Breast epithelium (tissue), 4 donors: ENCODE measurements around the gene FNDC11. TPM values are rescaled to one million over a fixed set of nuclear protein-coding genes. Genes with fewer than 3 reads are reported as not detected.

Experiments
- DNase-seq, 2 donors: peaks; one replicate each; pipeline ENCODE4 v3.0.0-alpha.2; 2019; ENCODE audit warnings: low spot score in 2 of 2
- H3K27ac ChIP-seq, 2 donors: fragments of 200-600 bp; sonication (generic) in 1 of 2; one replicate each; pipeline ENCODE4 v1.5.1; 2016 to 2019; ENCODE audit warnings: mild to moderate bottlenecking in 1 of 2
- H3K27me3 ChIP-seq, 2 donors: fragments of 200-600 bp; sonication (generic) in 1 of 2; one replicate each; pipeline versions ENCODE4 v1.5.1 to v1.6.0; 2017 to 2019; ENCODE audit warnings: control low read depth in 1 of 2, mild to moderate bottlenecking in 1 of 2
- H3K36me3 ChIP-seq: fragments of 200-600 bp; one replicate; pipeline ENCODE4 v1.5.1; 2019
- H3K4me1 ChIP-seq, 2 donors: fragments of 200-600 bp; sonication (generic); one replicate each; pipeline ENCODE4 v1.5.1; 2016 to 2019; ENCODE audit warnings: control low read depth in 1 of 2
- H3K4me3 ChIP-seq, 3 donors: fragments of 200-600 bp; sonication (generic); 1 replicate in 2 of 3; 2 replicates in 1 of 3; pipeline ENCODE4 v1.5.1; 2016 to 2019; ENCODE audit warnings: mild to moderate bottlenecking in 3 of 3, moderate library complexity in 2 of 3
- H3K9me3 ChIP-seq, 2 donors: fragments of 200-600 bp; sonication (generic) in 1 of 2; one replicate each; pipeline ENCODE4 v1.5.1; 2016 to 2019; ENCODE audit warnings: control low read depth in 1 of 2
- POLR2A ChIP-seq: fragments of 450-650 bp; IDR thresholded peaks from one replicate; pipeline ENCODE4 v1.6.1; 2016; ENCODE audit warnings: antibody characterized with exemption, mild to moderate bottlenecking, moderate library complexity
- POLR2AphosphoS5 ChIP-seq, 3 donors: sonication (generic); formaldehyde crosslinking; IDR thresholded peaks; one replicate each; pipeline ENCODE4 v1.6.1; 2017; ENCODE audit warnings: antibody characterized with exemption in 3 of 3
- intact Hi-C: fragments of 100-400 bp; cut with DNase I; formaldehyde crosslinking; loops from one replicate; pipeline ENCODE4 v1.15.1; 2023; ENCODE audit warnings: low total_unique reads
- total RNA-seq, 3 donors: library from RNA; depleted of rRNA; stranded (reverse); fragments of >200 nt; gene quantifications; one replicate each; pipeline ENCODE4 v1.1.0, GENCODE V29; 2016
- TF ChIP-seq, protein P1 (sequence below), 3 donors: fragments of 450-650 bp; IDR thresholded peaks; one replicate each; pipeline ENCODE4 v1.5.1; 2016 to 2017; ENCODE audit warnings: antibody characterized with exemption in 3 of 3, mild to moderate bottlenecking in 3 of 3, moderate library complexity in 3 of 3

The FNDC11 gene
- total RNA-seq, 3 donors from 2014 or later = 0.29 to 0.33 (median 0.32) TPM

GRCh38 chr20:63540417-63541186, 13.4 kb upstream of the FNDC11 start:
- intact Hi-C loops = no loop called here
- peaks cover 7 to 10% of the 10 kb centered on the region in 2 donors for H3K4me1 ChIP-seq
- H3K4me3 ChIP-seq = no peak overlapping the region
- no peak for DNase-seq
- no peak for TF ChIP-seq POLR2A
- TF ChIP-seq POLR2AphosphoS5 (IDR thresholded peaks at IDR 0.05) = no peak
- TF ChIP-seq, protein P1, sequence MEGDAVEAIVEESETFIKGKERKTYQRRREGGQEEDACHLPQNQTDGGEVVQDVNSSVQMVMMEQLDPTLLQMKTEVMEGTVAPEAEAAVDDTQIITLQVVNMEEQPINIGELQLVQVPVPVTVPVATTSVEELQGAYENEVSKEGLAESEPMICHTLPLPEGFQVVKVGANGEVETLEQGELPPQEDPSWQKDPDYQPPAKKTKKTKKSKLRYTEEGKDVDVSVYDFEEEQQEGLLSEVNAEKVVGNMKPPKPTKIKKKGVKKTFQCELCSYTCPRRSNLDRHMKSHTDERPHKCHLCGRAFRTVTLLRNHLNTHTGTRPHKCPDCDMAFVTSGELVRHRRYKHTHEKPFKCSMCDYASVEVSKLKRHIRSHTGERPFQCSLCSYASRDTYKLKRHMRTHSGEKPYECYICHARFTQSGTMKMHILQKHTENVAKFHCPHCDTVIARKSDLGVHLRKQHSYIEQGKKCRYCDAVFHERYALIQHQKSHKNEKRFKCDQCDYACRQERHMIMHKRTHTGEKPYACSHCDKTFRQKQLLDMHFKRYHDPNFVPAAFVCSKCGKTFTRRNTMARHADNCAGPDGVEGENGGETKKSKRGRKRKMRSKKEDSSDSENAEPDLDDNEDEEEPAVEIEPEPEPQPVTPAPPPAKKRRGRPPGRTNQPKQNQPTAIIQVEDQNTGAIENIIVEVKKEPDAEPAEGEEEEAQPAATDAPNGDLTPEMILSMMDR (IDR thresholded peaks at IDR 0.05) = no peak
- H3K27ac ChIP-seq = no peak overlapping the region
- H3K36me3 ChIP-seq = no peaks in the 10 kb centered on the region
- H3K9me3 ChIP-seq = no peaks in the 10 kb centered on the region
- H3K27me3 ChIP-seq = no peaks in the 10 kb centered on the region

- Histone ChIP-seq H3K27me3 (peaks cover 0 to 6% of the 10 kb centered on the region in 2 donors), H3K27ac (peak overlapping the region; percentile 61 to 68), H3K4me3 (peak overlapping the region in 2 of 3 donors; percentile 35 to 57), H3K4me1 (peaks cover 7 to 10% of the 10 kb centered on the region in 2 donors), H3K36me3 (no peaks in the 10 kb centered on the region), H3K9me3 (no peaks in the 10 kb centered on the region)
- intact Hi-C loops = no loop called here
- TF ChIP-seq, protein P1 (IDR thresholded peaks at IDR 0.05) = no peak
- TF ChIP-seq POLR2AphosphoS5 (IDR thresholded peaks at IDR 0.05) (no peak), POLR2A (no peak)
- DNase-seq = no peak
Observed at GRCh38 chr20:63541371-63541770, 12.6 kb upstream of the FNDC11 start.

DNA sequence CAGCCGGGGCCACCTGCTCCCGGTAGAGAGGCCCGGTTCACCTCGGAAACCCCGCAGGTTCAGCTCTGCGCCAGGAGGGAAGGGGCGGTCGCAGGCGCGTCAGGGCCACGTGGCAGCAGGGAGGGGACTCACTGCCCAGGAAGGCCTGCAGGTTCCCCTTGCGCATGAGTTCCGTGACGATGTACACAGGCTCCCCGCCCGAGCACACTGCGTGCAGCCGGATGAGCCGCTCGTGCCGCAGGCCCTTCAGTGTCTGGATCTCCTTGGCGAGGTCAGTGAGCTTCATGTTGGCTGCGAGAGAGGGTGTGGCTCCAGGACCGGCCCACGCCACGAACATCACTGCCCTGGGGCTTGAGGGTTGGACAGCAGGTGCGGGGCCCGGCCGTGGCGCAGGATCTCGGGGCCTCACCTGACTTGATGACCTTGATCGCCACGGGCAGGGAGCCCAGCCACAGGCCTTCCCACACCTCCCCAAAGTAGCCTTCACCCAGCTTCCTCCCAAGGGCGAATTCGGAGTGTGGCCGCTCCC, 11.9 kb upstream of the FNDC11 start:
- H3K27me3 ChIP-seq = peaks cover 0 to 7% of the 10 kb centered on the region in 2 donors
- DNase-seq = peak; percentile 71 to 75
- H3K4me3 ChIP-seq = peak overlapping the region in 2 of 3 donors; percentile 35 to 57
- H3K9me3 ChIP-seq = no peaks in the 10 kb centered on the region
- peaks cover 5 to 7% of the 10 kb centered on the region in 2 donors for H3K4me1 ChIP-seq
- TF ChIP-seq, protein P1 (IDR thresholded peaks at IDR 0.05) = no peak
- peak in 1 of 3 donors; percentile 38 for TF ChIP-seq POLR2AphosphoS5 (IDR thresholded peaks at IDR 0.05)
- no peaks in the 10 kb centered on the region for H3K36me3 ChIP-seq
- peak overlapping the region; percentile 61 to 68 for H3K27ac ChIP-seq
- intact Hi-C loops = no loop called here

DNA sequence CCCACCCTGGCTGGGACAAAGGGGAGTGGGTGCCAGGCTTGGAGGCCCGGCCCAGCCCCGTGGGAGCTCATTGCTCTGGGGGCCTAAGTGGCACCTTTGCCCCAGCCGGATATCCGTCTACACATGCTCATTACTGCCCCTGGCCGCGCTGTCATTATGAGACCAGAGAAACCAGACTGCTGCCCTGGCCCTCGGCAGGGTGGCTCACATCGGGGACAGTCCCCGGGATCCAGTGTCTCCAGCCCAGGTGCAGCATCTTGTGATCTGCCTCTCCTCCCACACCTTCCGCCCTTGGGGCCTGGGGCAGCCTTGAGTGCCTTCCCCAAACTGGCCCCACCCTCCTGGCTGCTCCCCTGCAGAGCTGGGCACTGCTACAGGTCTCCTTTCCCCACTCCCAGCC, 11.3 kb upstream of the FNDC11 start:
- no peaks in the 10 kb centered on the region for H3K36me3 ChIP-seq
- DNase-seq = no peak
- peak overlapping the region in 2 of 3 donors; percentile 35 to 57 for H3K4me3 ChIP-seq
- H3K27ac ChIP-seq = peak overlapping the region; percentile 61 to 68
- H3K27me3 ChIP-seq = peaks cover 0 to 13% of the 10 kb centered on the region in 2 donors
- no peaks in the 10 kb centered on the region for H3K9me3 ChIP-seq
- intact Hi-C loops = no loop called here
- peaks cover 2 to 7% of the 10 kb centered on the region in 2 donors for H3K4me1 ChIP-seq
- TF ChIP-seq POLR2AphosphoS5 (IDR thresholded peaks at IDR 0.05) = no peak
- TF ChIP-seq POLR2A = no peak
- TF ChIP-seq, protein P1 (IDR thresholded peaks at IDR 0.05) = no peak

DNA sequence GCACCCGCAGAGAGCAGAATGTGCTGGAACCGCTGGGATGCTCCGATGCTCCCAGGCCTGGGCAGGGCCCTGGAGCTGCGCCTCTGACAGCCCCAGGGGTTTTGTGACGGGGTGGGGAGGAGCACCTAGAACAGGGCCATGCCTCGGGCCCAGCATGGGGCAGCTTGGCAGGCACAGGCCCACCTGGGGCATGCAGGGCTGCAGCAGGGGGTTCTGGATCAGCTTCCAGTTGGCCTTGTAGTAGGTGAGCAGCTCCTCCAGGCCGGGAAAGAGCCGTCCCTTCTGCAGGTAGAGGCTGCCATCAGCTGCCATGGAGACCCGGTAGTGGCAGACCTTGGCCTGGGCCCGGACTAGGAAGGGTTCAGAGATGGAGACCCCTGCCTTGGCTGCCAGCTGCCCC, 10.8 kb upstream of the FNDC11 start:
- TF ChIP-seq POLR2A (no peak), POLR2AphosphoS5 (IDR thresholded peaks at IDR 0.05) (no peak)
- TF ChIP-seq, protein P1 (IDR thresholded peaks at IDR 0.05) = no peak
- H3K36me3 ChIP-seq = no peaks in the 10 kb centered on the region
- intact Hi-C loops = no loop called here

More for the DNA sequence above, 10.8 kb upstream of the FNDC11 start:
- no peak overlapping the region for H3K27ac ChIP-seq
- H3K4me1 ChIP-seq = peaks cover 0 to 7% of the 10 kb centered on the region in 2 donors
- no peak overlapping the region for H3K4me3 ChIP-seq
- peaks cover 0 to 17% of the 10 kb centered on the region in 2 donors for H3K27me3 ChIP-seq
- no peaks in the 10 kb centered on the region for H3K9me3 ChIP-seq
- no peak for DNase-seq
